M059J (cell line): ENCODE data around the gene MIA2. TPM values are rescaled to one million over a fixed set of nuclear protein-coding genes. Genes with fewer than 3 reads are reported as not detected.

Experiments
- total RNA-seq: library from RNA; depleted of rRNA; stranded (reverse); fragments of >200 nt; shearing (Covaris generic); gene quantifications from 2 replicates; pipeline ENCODE4 v1.2.3, GENCODE V29; 2014; rRNA removed

MIA2 gene
- total RNA-seq, 1 experiment from 2014 or later = 20.1 TPM

Other genes starting within 250 kb of the MIA2 start
- 151 and 164 TPM in 2 replicates for gene SEC23A, start 130.7 kb upstream of the MIA2 start, total RNA-seq
- 58.9 and 78.3 TPM in 2 replicates for gene GEMIN2, start 119.6 kb upstream of the MIA2 start, total RNA-seq
- gene TRAPPC6B, start 63.6 kb upstream of the MIA2 start, total RNA-seq = 28.7 and 34.5 TPM in 2 replicates
- gene PNN, start 58.7 kb upstream of the MIA2 start, total RNA-seq = 20.2 and 23.6 TPM in 2 replicates
- gene FBXO33, start 198.5 kb downstream of the MIA2 start, total RNA-seq = 7.8 and 11.6 TPM in 2 replicates